Umbilical cord (tissue), 2 donors: Measurements from ENCODE around the gene MACROD2. TPM values are rescaled to one million over a fixed set of nuclear protein-coding genes. Genes with fewer than 3 reads are reported as not detected.
A peak's percentile ranks its signal among the peaks of the same experiment; 100 is the strongest.
"Not testable (repeated sequence)": the region's sequence is repeated elsewhere in the genome, so short reads cannot be mapped to it uniquely, and the experiment has no call there.

Experiments
- DNase-seq: peaks from one replicate; pipeline ENCODE4 v3.0.0-alpha.2; 2015; ENCODE audit warnings: low spot score
- total RNA-seq: library from RNA; depleted of rRNA; stranded (reverse); fragments of >200 nt; gene quantifications from one replicate; pipeline ENCODE4 v1.2.3, GENCODE V29; 2014; ENCODE audit warnings: low replicate concordance; ENCODE audit not compliant: insufficient read depth

The MACROD2 gene
- total RNA-seq, 1 donor from 2014 or later = 69.6 TPM

- DNase-seq = no peak
Observed at GRCh38 chr20:14264869-14265268, 269.6 kb downstream of the MACROD2 start.

- no peak for DNase-seq
Observed at GRCh38 chr20:14266246-14266645, 270.9 kb downstream of the MACROD2 start.

- not testable (repeated sequence) for DNase-seq
Observed at GRCh38 chr20:14270751-14271150, 275.4 kb downstream of the MACROD2 start.

GRCh38 chr20:14282140-14282539, 286.8 kb downstream of the MACROD2 start:
- DNase-seq = no peak

- DNase-seq = no peak
Observed at GRCh38 chr20:14284443-14284842, 289.1 kb downstream of the MACROD2 start.

- DNase-seq = no peak
Observed at GRCh38 chr20:14288341-14289330, 293.3 kb downstream of the MACROD2 start.

- DNase-seq = peak; percentile 7
Observed at GRCh38 chr20:14291502-14291901, 296.2 kb downstream of the MACROD2 start.

- no peak for DNase-seq
Observed at GRCh38 chr20:14295238-14295637, 299.9 kb downstream of the MACROD2 start.

GRCh38 chr20:14295770-14296309, 300.5 kb downstream of the MACROD2 start:
- no peak for DNase-seq

GRCh38 chr20:14299831-14300230, 304.5 kb downstream of the MACROD2 start:
- no peak for DNase-seq

GRCh38 chr20:14303106-14303505, 307.8 kb downstream of the MACROD2 start:
- DNase-seq = no peak

- DNase-seq = no peak
Observed at GRCh38 chr20:14303651-14304050, 308.3 kb downstream of the MACROD2 start.

GRCh38 chr20:14304472-14304871, 309.2 kb downstream of the MACROD2 start:
- DNase-seq = no peak

GRCh38 chr20:14307956-14308355, 312.6 kb downstream of the MACROD2 start:
- no peak for DNase-seq

- DNase-seq = no peak
Observed at GRCh38 chr20:14310977-14311627, 315.8 kb downstream of the MACROD2 start.

- no peak for DNase-seq
Observed at GRCh38 chr20:14312001-14312400, 316.7 kb downstream of the MACROD2 start.

- no peak for DNase-seq
Observed at GRCh38 chr20:14313341-14314020, 318.2 kb downstream of the MACROD2 start.

GRCh38 chr20:14319704-14320103, 324.4 kb downstream of the MACROD2 start:
- no peak for DNase-seq

GRCh38 chr20:14331646-14332045, 336.3 kb downstream of the MACROD2 start:
- no peak for DNase-seq

- DNase-seq = no peak
Observed at GRCh38 chr20:14332866-14333265, 337.6 kb downstream of the MACROD2 start.

- no peak for DNase-seq
Observed at GRCh38 chr20:14333721-14334120, 338.4 kb downstream of the MACROD2 start.
